GM12892 (cell line): ENCODE data around the gene NOS3. TPM values are rescaled to one million over a fixed set of nuclear protein-coding genes. Genes with fewer than 3 reads are reported as not detected.

ENCODE experiments used
- DNase-seq: peaks from one replicate; pipeline ENCODE4 v3.0.0; 2011; ENCODE audit not compliant: insufficient read length
- FAIRE-seq: peaks from 2 replicates; lab custom pipeline; 2011; peaks lifted over from hg19 to GRCh38; lab: Jason Lieb, UNC
- POLR2A ChIP-seq: IDR thresholded peaks from 2 replicates; pipeline ENCODE4 v1.6.1; 2011; ENCODE audit warnings: low read depth, low read length, control low read depth
- POLR2AphosphoS5 ChIP-seq: IDR thresholded peaks from 2 replicates; pipeline ENCODE4 v1.6.1; 2011; ENCODE audit warnings: low read depth, low read length, control low read depth
- TAF1 ChIP-seq: IDR thresholded peaks from 2 replicates; pipeline ENCODE4 v1.6.1; 2011; ENCODE audit warnings: low read depth, mild to moderate bottlenecking, control low read depth, low read length, borderline replicate concordance
- polyA plus RNA-seq: library from polyadenylated mRNA; unstranded; fragments of >200 nt; gene quantifications from one replicate; pipeline ENCODE4 v1.2.1, GENCODE V29; 2012; ENCODE audit warnings: missing spikeins, inconsistent platforms; ENCODE audit not compliant: missing spikeins

The NOS3 gene
- 0.23 TPM for polyA plus RNA-seq

GRCh38 chr7:150990416-150991186, at the start of gene NOS3:
Gene NOS3, plus strand, starts transcription at chr7:150991017. Its CDS starts 2,787 bp downstream, at chr7:150993804.
- TF ChIP-seq POLR2AphosphoS5 = no peak
- no peak for TF ChIP-seq POLR2A
- TF ChIP-seq TAF1 = no peak
- FAIRE-seq (no peak), DNase-seq (no peak)

GRCh38 chr7:150941351-150942000, 49.3 kb upstream of the NOS3 start:
- FAIRE-seq (no peak), DNase-seq (no peak)
- TF ChIP-seq POLR2A (no peak), POLR2AphosphoS5 (no peak), TAF1 (no peak)

GRCh38 chr7:150942001-150942590, 48.7 kb upstream of the NOS3 start:
- TF ChIP-seq TAF1 = no peak
- no peak for TF ChIP-seq POLR2AphosphoS5
- TF ChIP-seq POLR2A = no peak
- DNase-seq = no peak
- FAIRE-seq = no peak

- FAIRE-seq (no peak), DNase-seq (no peak)
- no peak for TF ChIP-seq TAF1
Observed at GRCh38 chr7:150942591-150943452, 48.0 kb upstream of the NOS3 start.

- DNase-seq (no peak), FAIRE-seq (no peak)
- TF ChIP-seq TAF1 (no peak), POLR2AphosphoS5 (no peak), POLR2A (no peak)
Observed at GRCh38 chr7:150943453-150943814, 47.4 kb upstream of the NOS3 start.

- DNase-seq = no peak
- TF ChIP-seq POLR2AphosphoS5 (no peak), POLR2A (no peak), TAF1 (no peak)
- no peak for FAIRE-seq
Observed at GRCh38 chr7:150944066-150945042, 46.5 kb upstream of the NOS3 start.

- TF ChIP-seq POLR2A (no peak), POLR2AphosphoS5 (no peak), TAF1 (no peak)
- no peak for FAIRE-seq
- no peak for DNase-seq
Observed at GRCh38 chr7:150945171-150945852, 45.5 kb upstream of the NOS3 start.

- TF ChIP-seq TAF1 (no peak), POLR2A (no peak), POLR2AphosphoS5 (no peak)
- DNase-seq = no peak
- no peak for FAIRE-seq
Observed at GRCh38 chr7:150945853-150946420, 44.9 kb upstream of the NOS3 start.

- TF ChIP-seq POLR2AphosphoS5 (no peak), POLR2A (no peak), TAF1 (no peak)
- DNase-seq = no peak
- no peak for FAIRE-seq
Observed at GRCh38 chr7:150946421-150947240, 44.2 kb upstream of the NOS3 start.
